HG03521 (cell line): ENCODE results near the gene DHCR7.

Experiments
- ATAC-seq: cut with Tn5 transposase; IDR thresholded peaks from one replicate; pipeline ENCODE4 v1.9.1; 2021; ENCODE audit warnings: mild to moderate bottlenecking, moderate library complexity; ENCODE audit not compliant: unreplicated experiment

DHCR7 gene

DNA sequence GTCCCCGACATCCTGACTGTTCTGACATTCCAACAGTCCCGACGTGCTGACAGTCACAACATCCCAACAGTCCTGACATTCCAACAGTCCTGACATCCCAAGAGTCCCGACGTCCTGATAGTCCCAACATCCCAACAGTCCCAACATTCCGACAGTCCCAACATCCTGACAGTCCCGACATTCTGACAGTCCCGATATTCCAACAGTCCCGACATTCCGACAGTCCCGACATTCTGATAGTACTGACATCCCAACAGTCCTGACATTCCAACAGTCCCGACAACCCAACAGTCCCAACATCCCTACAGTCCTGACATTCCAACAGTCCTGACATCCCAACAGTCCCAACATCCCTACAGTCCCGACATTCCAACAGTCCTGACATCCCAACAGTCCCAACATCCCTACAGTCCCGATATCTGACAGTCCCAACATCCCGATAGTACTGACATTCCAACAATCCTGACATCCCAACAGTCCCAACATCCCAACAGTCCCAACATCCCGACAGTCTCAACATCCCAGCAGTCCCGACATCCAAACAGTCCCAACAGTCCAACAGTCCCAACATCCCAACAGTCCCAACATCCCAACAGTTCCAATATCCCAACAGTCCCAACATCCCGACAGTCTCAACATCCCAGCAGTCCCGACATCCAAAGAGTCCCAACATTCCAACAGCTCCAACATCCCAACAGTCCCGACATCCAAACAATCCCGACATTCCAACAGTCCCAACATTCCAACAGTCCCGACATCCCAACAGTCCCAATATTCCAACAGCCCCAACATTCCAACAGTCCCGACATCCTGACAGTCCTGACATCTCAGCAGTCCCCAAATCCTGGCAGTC is 60.2 kb downstream of the DHCR7 start:
- no peak for ATAC-seq

- no peak for ATAC-seq
These were observed 61.0 kb downstream of the DHCR7 start for GRCh38 chr11:71387200-71387599.

DNA sequence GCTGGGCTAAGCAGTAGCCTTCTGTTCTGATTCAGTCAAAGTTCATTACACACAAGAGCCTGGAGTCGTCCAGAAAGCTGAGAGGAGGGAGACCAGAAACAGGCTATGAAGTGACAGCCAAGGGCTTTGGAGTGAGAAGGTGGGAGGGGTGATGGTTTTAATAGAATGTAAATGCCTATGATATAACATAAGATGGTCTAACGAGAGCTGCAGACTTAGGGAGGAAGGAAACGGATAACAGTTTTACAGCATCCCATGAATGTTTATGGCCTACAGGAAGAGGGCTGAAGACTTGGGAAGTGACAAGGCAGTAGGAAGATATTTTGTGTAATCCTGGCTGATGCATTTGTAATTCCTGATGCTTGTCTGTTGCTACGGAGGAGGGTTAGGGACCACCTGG is 62.0 kb downstream of the DHCR7 start:
- no peak for ATAC-seq

GRCh38 chr11:71385091-71385490 is 63.1 kb downstream of the DHCR7 start:
- ATAC-seq = no peak

GRCh38 chr11:71384561-71384960 is 63.6 kb downstream of the DHCR7 start:
- no peak for ATAC-seq
